ENCODE measurements around the gene LRP1B.
"Not testable (repeated sequence)": the region's sequence is repeated elsewhere in the genome, so short reads cannot be mapped to it uniquely, and the experiment has no call there.

Gene LRP1B

DNA sequence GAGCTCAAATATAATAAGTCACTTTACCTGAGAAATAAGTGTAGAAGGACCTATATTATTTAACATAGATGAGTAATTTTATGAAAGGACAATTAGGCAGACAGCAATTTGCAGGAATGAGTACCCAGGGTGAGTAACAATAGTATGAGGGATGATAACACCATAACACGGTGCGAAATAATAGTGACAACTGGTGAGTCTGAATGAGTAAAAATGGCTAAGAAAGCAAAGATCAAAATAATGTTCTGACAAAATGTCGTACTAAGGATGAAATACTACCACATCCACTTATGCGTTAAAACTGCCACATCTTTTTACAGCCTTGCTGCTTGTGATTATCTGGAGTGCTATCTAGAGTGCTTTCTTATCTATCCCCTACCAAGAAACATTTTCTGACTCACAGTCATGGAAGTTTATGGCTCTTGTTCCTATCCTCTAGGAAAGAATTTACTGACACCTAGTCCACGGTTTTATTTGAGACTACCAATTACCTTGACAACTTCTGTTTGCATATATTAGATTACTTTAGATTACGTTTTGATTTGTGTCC lies 929.7 kb downstream of the LRP1B start:
- DNase-seq = no peak

DNA sequence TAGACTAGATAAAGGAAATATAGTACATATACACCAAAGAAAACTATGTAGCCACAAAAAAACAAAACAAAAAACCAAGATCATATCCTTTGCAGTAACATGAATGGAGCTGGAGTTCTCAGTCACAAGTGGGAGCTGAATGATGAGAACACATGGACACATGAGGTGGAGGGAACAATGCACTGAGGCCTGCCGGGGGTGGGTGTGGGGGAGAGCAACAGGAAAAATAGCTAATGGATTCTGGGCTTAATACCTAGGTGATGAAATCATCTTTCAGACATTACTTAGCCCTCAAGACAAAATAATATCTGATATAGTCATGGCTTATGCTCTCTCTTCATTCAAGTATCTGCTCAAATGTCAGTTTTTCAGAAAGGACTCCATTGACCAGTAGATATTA lies 930.6 kb downstream of the LRP1B start:
- DNase-seq = no peak

DNA sequence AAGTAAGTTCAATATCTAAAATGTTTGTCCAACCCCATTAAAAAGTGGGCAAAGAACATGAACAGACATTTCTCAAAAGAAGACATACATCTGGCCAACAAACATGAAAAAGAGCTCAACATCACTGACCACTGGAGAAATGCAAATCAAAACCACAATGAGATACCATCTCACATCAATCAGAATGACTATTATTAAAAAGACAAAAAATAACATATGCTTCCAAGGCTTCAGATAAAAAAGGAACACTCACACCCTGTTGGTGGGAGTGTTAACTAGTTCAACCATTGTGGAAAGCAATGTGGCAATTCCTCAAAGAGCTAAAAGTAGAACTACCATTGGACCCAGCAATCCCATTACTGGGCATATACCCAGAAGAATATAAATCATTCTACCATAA lies 931.1 kb downstream of the LRP1B start:
- no peak for DNase-seq

DNA sequence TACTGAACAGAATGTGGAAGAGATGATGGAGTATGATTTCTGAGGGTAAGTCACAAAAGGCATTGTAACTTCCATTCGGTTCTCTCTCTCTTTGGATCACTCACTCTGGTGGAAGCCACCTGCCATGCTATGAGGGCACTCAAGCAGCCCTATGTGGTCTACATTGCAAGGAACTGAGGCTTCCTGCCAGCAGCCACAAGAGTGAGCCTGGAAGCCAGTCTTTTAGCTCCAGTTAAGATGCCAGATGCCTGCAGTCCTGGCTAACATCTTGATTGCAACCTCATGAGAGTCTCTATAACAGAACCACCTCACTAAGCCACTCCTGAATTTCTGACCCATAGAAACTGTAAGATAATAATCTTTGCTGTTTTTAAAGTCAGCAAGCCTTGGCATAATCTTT lies 935.7 kb downstream of the LRP1B start:
- DNase-seq = no peak

DNA sequence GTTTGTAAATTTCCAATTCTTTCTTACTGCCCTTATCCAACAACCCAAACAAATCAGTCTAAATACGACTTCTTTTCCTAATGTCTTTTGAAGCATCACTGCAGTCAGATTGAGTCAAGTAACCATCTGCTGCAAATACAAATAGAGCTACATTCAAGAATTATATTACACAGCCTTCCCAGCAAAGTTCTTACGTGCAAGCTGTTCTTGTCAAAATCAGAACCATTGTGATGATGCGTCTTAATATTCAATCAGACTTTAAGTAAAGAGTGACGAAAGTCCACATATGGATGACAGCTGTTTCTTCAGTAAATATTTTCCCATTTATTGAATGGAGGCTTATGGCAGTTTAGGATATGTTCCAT lies 943.8 kb downstream of the LRP1B start:
- no peak for DNase-seq

DNA sequence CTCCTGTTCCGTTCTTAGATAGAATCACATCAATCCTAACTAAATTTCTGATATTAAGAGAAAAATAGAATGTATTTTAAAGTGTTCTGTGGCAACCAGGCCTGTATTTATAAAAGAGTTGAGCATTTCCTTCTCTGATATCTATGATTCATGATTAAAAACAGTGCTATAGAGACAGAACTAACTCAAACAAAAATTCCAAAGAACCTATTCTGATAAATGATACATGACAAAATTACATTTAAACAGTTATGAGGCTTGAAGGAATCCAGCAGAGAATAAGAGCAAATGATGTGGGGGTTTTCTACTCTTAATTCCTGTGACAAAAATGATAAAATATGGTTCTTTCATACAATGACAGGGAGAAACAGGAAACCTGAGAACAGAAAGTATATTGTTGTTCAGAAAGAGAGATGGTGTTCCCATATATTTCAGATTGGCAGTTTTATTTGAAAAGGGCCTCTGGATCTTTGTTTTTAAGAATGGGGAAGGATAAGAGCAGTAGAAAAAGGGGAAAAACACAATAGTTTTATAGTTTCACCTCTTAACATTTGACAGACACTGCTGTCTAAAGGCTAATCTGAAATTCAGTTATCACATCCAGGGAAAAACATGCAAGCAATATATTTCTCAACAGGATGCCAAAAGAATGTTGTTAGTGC lies 944.3 kb downstream of the LRP1B start:
- no peak for DNase-seq

DNA sequence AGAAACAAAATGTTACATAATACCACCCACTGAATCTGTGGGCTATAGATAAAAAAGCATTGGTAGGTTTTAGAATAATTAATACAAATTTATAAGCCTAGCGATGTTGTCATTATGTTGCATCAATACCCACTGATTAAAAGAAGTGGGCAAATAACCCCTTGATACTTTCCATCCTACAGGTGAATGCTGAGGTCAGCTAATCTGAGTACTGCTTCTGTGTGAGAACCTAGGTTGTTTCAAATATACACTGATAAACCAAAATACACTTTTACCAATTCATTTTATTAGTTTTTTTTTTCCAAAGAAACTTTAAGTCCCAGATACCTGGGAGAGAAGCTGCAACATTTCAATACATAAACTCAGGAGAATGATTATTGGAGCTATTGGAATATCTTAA lies 948.6 kb downstream of the LRP1B start:
- no peak for DNase-seq

DNA sequence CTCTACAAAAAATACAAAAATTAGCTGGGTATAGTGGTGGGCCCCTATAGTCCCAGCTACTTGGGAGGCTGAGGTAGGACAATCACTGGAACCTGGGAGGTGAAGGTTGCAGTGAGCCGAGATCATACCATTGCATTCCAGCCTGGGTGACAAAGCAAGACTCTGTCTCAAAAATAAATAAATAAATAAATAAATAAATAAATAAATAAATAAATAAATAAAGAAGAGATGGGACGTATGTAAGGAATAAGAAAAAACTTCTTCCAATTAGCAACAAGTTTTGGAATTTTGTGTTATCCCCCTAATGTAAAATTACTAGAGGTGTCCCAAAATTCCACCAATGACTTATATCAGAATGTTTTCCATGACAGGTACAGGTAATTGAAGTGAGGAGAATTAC lies 961.7 kb downstream of the LRP1B start:
- not testable (repeated sequence) for DNase-seq

DNA sequence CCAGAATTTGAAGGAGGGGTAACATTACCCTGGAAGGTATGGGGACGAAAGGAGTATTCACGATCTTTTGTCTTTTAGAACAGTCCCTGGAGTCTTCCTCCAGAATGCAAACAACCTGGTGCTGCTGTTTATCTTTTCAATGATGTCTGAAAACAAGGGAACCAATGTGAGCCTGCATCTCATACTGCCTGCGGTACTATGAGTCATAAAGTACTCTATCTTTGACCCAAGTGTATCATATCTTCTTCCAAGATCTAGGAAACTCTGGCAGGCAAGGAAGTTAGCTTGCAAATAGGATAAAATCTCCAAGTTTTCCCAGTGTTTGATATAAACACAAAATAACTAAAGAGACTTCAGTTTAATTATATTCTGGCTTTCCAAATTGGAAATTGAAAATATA lies 968.5 kb downstream of the LRP1B start:
- no peak for DNase-seq

DNA sequence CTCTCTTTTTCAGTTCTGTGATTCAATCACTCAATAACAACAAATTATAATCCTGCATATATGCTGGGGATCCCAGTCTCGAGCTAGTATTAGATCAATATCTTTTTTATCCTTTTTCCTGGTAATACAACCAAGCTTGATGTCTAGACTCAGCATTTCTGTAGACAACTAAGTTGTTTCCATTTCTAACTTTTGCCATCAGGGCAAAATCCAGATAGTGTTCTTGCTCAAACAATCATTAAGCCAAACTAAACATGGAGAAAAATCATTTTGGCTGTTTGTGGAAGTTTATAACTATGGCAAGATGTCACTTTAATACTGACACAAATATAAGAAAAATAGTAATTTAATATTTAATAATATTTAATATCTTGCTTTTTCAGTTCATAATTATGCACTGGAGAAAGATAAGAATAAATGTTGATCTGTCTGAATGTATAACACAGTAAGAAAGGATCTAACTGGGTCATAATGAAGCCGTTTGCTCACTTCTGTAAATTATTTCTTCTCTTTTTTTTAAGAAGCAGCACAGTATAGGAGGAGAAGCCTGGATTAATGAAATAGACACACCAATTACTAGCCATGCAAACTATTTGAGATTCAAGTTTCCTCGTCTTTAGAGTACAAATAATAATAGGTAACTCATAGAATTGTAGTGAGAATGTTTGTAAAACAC lies 979.1 kb downstream of the LRP1B start:
- DNase-seq = no peak

DNA sequence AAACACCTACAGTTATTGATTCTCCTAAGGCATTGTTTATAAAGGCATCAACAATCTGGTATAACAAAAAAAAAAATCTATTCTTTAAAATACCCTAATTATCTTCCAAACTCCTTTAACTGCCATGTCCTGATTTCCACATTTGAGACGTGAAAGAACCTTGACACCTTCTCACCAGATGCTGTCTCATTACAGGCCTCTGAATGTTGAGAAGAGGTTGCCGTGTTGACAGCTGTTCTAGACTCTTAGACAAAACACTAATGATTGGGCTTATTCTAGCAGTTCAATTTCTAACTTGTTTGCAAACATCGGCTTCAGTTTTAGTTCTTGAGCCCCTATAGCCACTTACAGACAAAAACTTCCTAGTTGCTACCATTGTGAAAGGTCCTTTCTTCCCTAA lies 988.8 kb downstream of the LRP1B start:
- DNase-seq = no peak

DNA sequence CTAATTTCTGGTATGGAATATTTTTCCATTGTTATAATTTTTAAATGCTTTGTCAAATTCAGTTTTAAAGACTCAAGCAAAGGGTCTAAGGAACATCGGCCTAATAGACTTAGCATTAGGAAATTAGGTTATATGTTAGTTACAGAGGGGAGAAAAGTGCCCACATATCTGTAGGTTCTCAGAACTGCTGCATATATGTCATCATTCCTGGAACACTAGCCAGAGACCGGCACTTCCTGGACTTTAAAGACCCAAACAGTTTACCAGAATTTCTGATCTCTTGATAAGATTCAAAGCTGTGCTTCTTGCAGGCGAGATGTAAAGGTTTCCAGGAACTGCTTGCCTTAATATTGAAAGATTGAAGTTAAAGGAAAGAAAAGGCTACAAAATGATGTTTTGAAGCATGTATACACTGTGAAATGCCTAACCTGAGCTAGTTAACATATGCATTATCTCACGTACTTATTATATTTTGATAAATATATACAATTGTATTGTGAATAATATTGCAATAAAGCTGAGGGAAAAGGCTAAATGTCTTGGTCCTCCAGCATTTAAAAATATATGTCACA lies 993.6 kb downstream of the LRP1B start:
- DNase-seq = no peak

DNA sequence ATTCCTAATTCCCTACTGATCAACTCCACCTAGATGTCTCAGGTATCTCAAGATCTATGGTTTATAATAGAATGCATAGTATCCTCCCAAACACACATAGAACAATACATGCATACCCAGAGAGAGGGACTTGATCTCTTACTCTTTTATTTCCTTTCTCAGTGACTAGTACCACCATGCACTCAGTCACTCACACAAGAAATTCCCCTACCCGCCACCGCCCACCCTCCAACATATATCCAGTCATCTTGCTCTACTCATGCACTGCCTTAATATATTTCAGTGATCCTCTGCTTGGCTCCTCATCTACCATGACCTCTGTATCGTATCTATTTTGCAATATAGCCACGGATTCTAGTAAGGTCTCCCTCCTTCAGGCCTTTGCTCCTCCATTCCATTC lies 996.9 kb downstream of the LRP1B start:
- no peak for DNase-seq

DNA sequence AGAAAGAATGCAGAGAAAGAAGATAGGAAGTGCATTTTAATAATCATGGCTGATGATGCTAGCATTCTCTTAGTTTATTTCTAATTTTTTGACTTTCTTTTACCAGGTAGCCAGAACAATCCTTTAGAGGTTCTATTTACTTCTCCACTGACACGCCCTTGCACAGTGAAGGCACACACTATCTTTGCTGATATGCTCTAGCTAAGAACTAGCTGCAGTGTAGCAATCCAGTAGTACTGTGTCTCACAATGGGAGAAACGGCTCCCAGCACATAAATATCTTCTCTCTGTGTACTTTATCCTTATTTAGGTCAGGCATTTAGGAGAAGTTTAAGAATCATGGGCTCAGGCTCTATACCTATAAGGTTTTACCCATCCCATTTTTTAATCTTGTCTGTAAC lies 1005.4 kb downstream of the LRP1B start:
- no peak for DNase-seq

DNA sequence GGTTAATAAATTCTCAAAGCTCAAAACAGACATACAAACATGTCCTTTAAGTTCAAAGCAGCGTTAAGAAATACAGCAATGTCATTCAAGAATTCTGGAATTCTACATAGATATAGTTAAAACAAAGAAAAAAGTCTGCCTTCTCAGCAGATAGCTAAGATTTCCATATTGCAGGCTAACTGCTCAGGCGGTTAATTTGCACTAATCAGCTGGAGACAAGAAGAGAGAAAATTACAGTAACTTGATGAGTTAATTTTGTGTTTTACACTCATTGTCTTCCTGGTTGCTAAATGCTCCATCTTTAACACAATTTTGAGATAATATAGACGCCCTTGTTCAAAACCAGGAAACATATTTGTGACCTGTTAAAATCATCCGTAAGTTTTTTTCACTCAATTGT lies 1012.0 kb downstream of the LRP1B start:
- DNase-seq = no peak

DNA sequence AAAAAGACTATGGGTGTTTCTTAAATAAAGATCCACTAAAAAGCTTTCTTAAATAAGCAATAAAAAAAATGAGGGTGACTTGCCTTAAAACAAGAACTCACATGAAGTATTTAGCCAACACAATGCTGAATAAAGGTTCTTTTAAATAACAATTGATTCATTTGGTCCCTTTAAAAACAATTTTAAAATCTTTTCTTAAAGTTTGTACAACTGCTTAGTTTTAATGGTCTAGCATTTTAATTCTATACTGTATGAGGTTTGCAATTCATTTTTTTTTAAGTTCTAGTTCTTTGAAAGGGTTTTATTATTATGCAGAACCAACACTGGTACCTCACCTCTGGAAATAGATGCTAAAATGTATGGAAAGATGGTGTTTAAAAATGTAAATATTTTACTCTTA lies 1017.5 kb downstream of the LRP1B start:
- DNase-seq = no peak

DNA sequence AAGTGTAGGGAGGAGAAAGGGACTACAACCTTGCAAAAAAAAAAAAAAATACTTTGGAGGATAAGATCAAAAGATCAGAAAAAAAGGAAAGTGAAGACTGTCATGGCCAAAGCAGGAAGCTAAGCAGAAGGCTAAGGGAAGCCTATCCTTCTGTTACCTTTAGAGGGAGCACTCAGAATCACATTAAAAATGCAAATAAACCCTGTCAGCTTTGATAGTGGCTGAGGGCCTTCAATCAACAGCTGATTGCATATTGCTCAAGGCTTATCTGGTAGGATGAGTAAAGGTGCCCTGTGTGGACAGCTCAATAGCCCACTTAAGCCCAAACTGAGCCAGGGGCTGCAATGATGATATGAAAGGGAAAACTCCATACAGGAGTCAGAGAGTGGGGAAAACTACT lies 1021.2 kb downstream of the LRP1B start:
- no peak for DNase-seq

DNA sequence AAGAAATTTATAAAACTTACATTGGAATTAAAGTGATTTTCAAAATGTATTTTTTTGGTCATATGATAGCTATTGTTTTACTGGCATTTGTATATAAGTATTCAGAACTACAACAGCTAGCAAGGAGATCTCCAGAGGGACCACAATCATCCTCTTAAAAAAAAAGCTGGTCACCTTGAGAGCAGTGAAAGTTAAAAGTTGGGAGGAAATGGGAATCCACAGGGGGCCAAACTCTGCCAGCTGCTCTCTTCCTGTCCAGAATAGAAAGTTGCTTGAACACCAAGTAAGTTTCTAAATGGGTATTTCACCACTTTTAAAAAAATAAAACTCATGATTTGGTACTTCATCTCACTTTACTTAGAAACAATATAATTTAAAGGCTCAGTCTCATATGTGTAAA lies 1025.1 kb downstream of the LRP1B start:
- no peak for DNase-seq

DNA sequence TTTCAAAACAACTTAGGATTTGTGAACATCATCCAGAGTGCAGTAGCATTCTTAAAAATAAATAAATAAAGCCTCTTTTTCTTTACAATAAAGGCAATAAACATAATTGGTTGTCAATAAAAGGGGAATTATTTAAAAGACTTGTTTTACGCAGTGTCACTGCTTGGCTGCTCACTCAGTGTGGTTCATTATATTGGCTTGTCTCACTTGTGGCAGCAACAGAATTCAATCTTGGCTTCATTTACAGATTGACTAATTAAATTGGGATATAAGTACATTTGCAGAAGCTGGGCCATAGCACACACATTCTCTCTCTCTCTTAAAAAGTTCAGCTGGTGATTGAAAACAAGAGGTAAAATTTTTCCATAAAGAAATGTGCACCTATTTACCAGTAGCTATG lies 1027.6 kb downstream of the LRP1B start:
- DNase-seq = no peak

DNA sequence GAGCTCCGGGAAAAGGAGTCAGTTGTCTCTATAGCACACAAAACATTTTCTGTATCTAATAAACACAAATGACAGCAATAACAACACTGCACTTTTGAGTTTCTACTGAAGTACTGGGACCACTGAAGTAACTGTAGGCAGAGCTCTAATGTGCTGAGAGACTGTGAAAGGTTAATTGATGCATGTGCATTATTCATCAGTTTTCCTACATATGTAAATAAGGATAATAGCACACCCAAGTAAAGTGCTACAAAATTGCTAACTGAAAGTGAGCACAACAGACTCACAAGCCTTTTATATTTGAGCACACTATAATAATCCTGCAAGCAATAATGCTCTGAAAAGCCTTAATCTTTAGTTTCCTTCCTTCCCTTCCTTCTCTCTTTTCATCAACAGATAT lies 1051.6 kb downstream of the LRP1B start:
- no peak for DNase-seq

DNA sequence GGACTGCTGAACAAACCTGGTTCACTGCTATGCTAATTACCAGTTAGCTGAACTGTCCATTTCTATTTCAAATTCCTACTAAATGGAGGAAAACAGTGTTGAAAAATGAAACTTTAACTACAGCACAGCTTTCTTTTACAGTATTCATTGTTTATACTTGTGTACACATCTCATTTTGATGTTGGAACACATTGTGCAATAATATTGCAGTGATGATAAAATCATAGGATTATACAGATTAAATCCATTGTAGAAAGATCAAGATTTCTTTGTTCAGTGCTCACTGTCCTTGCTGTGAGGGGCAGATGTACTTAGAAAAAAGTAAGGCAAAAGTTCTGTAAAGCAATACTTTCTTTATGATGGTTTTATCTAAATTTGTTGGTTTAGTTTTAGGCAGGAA lies 1055.1 kb downstream of the LRP1B start:
- DNase-seq = no peak

DNA sequence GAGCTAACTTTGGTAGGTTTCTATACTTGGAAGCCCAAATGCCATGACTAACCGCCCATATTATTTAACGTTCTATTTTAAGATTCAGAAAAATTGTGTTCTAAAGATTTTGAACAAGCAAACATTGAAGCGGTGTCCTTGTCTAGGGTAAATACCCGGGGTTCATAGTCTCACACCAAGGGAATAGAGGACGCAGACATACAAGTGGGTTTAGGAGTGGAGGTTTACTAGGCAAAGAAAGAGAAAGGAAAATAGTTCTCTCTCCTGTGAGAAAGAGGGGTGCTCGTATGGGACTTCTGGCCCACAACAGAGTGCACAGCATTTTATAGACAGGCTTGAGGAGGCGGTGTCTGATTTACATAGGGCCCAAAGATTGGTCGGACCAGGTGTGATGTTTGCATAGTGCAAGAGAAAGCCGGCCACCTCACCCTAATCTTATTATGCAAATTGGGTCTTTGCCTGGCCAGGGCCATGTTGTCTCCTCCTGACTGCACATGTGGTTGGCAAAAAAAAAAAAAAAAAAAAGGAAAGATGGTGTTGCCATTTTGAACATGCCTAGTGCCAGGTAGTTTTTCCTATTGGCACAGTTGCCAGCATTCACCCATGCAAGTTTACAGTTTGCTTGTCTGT lies 1062.6 kb downstream of the LRP1B start:
- DNase-seq = no peak

DNA sequence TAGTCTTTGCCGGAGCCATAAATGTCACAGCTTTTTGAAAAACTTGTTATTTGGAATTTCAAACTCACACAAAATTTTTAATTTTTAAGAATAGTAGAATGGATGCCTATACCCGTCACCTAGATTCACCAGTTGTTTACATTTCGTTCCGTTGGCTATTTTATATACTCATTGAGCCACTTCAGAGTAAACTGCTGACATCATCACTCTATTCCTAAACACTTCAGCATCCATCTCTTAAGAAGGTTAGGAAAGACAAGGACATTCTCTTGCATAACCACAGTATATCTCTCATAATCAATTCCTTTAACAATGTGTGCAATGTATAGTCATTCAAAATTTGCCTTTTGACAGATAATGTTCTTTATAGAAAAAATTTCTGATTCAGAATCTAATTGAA lies 1065.8 kb downstream of the LRP1B start:
- DNase-seq = no peak

DNA sequence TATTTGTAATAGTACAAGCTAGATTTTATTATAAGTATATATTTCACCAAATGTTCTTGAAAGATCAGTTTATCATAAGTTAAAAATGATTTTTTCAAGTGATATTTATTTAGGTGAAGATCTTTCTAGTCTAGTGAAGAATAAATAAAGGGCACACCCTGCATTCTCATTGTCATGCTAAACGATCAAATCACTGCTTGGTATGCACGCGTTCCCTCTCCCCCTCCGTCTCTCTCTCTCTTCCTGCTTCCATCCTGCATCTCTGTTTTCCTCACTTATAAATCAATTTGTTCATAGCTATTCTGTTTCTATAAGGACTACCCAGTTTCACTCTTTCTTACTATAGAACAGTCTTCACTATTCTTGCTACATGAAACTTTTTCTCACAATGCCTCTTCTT lies 1067.4 kb downstream of the LRP1B start:
- DNase-seq = no peak
